SK-N-SH treated with all-trans-retinoic acid at 6 μM for 48 hours (cell line): Measurements from ENCODE around the gene PTPN22.
A peak's percentile ranks its signal among the peaks of the same experiment; 100 is the strongest.

Experiments
- ATAC-seq: fragments of 200-7000 bp; cut with Tn5 transposase; 3 replicates; pipeline ENCODE4 v1.9.1; 2020; ENCODE audit warnings: mild to moderate bottlenecking, moderate library complexity
- ARNTL ChIP-seq: fragments of 450-650 bp; formaldehyde crosslinking; IDR thresholded peaks from 2 replicates; pipeline ENCODE4 v1.5.0; 2020; ENCODE audit warnings: low read depth, mild to moderate bottlenecking, moderate library complexity, borderline replicate concordance
- BACH2 ChIP-seq: fragments of 250-450 bp; sonication (Bioruptor Pico); IDR thresholded peaks from 2 replicates; pipeline ENCODE4 v1.9.0; 2021; ENCODE audit warnings: mild to moderate bottlenecking, borderline replicate concordance
- CSDC2 ChIP-seq: fragments of 250-450 bp; sonication (Bioruptor Pico); IDR thresholded peaks from 2 replicates; pipeline ENCODE4 v1.5.0; 2020; ENCODE audit warnings: mild to moderate bottlenecking, moderate library complexity
- CSRNP3 ChIP-seq: fragments of 250-450 bp; sonication (Bioruptor Pico); IDR thresholded peaks from 2 replicates; pipeline ENCODE4 v1.5.1; 2021; ENCODE audit warnings: mild to moderate bottlenecking, moderate library complexity
- GLIS3 ChIP-seq: fragments of 250-450 bp; sonication (Bioruptor Pico); IDR thresholded peaks from 2 replicates; pipeline ENCODE4 v1.5.0; 2020; ENCODE audit warnings: mild to moderate bottlenecking, moderate library complexity
- ISL1 ChIP-seq: fragments of 250-450 bp; sonication (Bioruptor Pico); IDR thresholded peaks from 2 replicates; pipeline ENCODE4 v2.1.2; 2022; ENCODE audit warnings: mild to moderate bottlenecking, moderate library complexity
- OSR1 ChIP-seq: fragments of 250-450 bp; sonication (Bioruptor Pico); IDR thresholded peaks from 2 replicates; pipeline ENCODE4 v1.8.0; 2022; ENCODE audit warnings: moderate library complexity, mild to moderate bottlenecking, inconsistent platforms
- PATZ1 ChIP-seq: fragments of 250-450 bp; sonication (Bioruptor Pico); IDR thresholded peaks from 2 replicates; pipeline ENCODE4 v1.8.0; 2020; ENCODE audit warnings: mild to moderate bottlenecking, moderate library complexity, borderline replicate concordance
- POU6F1 ChIP-seq: fragments of 250-450 bp; sonication (Bioruptor Pico); IDR thresholded peaks from 2 replicates; pipeline ENCODE4 v1.8.0; 2021; ENCODE audit warnings: low read depth, mild to moderate bottlenecking, moderate library complexity, borderline replicate concordance
- RARB ChIP-seq: fragments of 250-450 bp; sonication (Bioruptor Pico); IDR thresholded peaks from 2 replicates; pipeline ENCODE4 v1.8.0; 2021; ENCODE audit warnings: mild to moderate bottlenecking, moderate library complexity
- SNAI2 ChIP-seq: fragments of 250-450 bp; sonication (Bioruptor Pico); IDR thresholded peaks from 2 replicates; pipeline ENCODE4 v1.5.0; 2020; ENCODE audit warnings: mild to moderate bottlenecking, moderate library complexity
- TCF4 ChIP-seq: fragments of 250-450 bp; sonication (Bioruptor Pico); IDR thresholded peaks from 2 replicates; pipeline ENCODE4 v1.8.0; 2021; ENCODE audit warnings: mild to moderate bottlenecking, moderate library complexity, borderline replicate concordance
- TOX ChIP-seq: fragments of 250-450 bp; sonication (Bioruptor Pico); IDR thresholded peaks from 2 replicates; pipeline ENCODE4 v1.8.0; 2021; ENCODE audit warnings: mild to moderate bottlenecking, moderate library complexity, borderline replicate concordance
- TSHZ2 ChIP-seq: fragments of 250-450 bp; sonication (Bioruptor Pico); IDR thresholded peaks from 2 replicates; pipeline ENCODE4 v1.5.0; 2020; ENCODE audit warnings: mild to moderate bottlenecking, moderate library complexity
- ZFP3 ChIP-seq: fragments of 250-450 bp; sonication (Bioruptor Pico); IDR thresholded peaks from 2 replicates; pipeline ENCODE4 v1.5.0; 2020; ENCODE audit warnings: mild to moderate bottlenecking, moderate library complexity
- ZFP30 ChIP-seq: fragments of 450-650 bp; formaldehyde crosslinking; IDR thresholded peaks from 2 replicates; pipeline ENCODE4 v1.5.0; 2022; ENCODE audit warnings: mild to moderate bottlenecking, moderate library complexity
- ZNF565 ChIP-seq: fragments of 450-650 bp; formaldehyde crosslinking; conservative IDR thresholded peaks from 2 replicates; pipeline ENCODE4 v1.5.0; 2020; ENCODE audit warnings: low read depth, mild to moderate bottlenecking, moderate library complexity
- ZNF70 ChIP-seq: fragments of 450-650 bp; formaldehyde crosslinking; IDR thresholded peaks from 2 replicates; pipeline ENCODE4 v1.5.0; 2020; ENCODE audit warnings: mild to moderate bottlenecking, moderate library complexity
- ZNF8 ChIP-seq: fragments of 450-650 bp; formaldehyde crosslinking; IDR thresholded peaks from 2 replicates; pipeline ENCODE4 v1.5.0; 2020; ENCODE audit warnings: mild to moderate bottlenecking, moderate library complexity

Gene PTPN22

GRCh38 chr1:113788802-113789201 is 82.7 kb downstream of the PTPN22 start:
- ATAC-seq, result no peak
- no peak for TF ChIP-seq OSR1
- TF ChIP-seq BACH2 (CRISPR knock-in tag), result no peak
- no peak for TF ChIP-seq ARNTL (CRISPR knock-in tag)
- no peak for TF ChIP-seq ZNF70 (CRISPR knock-in tag)
- no peak for TF ChIP-seq POU6F1 (CRISPR knock-in tag)
- TF ChIP-seq ISL1 (CRISPR knock-in tag), result no peak
- TF ChIP-seq ZNF8 (CRISPR knock-in tag), result no peak
- no peak for TF ChIP-seq SNAI2 (CRISPR knock-in tag)
- TF ChIP-seq CSRNP3 (CRISPR knock-in tag), result no peak
- no peak for TF ChIP-seq ZFP30
- TF ChIP-seq CSDC2 (CRISPR knock-in tag), result no peak
- TF ChIP-seq TCF4 (CRISPR knock-in tag), result no peak
- TF ChIP-seq PATZ1, result no peak
- no peak for TF ChIP-seq TOX (CRISPR knock-in tag)
- no peak for TF ChIP-seq ZNF565 (CRISPR knock-in tag)
- TF ChIP-seq ZFP3 (CRISPR knock-in tag), result no peak

GRCh38 chr1:113787663-113788062 is 83.8 kb downstream of the PTPN22 start:
- ATAC-seq, result no peak
- no peak for TF ChIP-seq CSDC2 (CRISPR knock-in tag)
- TF ChIP-seq, all 23 proteins: peak for 0

DNA sequence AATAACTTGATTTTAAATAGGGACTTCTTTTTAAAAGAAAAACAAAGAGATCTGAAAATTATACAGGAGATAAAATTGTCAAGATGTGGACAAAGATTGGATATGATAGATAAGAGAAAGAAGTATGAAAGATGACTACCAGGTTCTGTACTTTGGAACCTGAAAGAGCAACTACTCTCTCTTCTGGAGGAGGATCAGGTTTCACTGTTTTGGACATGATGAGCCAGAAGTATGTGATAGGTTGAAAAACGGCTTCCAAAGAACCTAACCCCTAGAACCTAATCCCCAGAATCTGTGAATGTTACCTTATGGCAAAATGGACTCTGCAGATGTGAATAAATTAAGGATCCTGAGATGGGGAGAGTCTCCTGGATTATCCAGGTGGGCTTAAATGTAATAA is 85.4 kb downstream of the PTPN22 start:
- peak; percentile 60 for ATAC-seq
- TF ChIP-seq GLIS3 (CRISPR knock-in tag), result no peak
- no peak for TF ChIP-seq POU6F1 (CRISPR knock-in tag)
- TF ChIP-seq TSHZ2, result no peak

- TF ChIP-seq ZNF70 (CRISPR knock-in tag) (no peak), CSRNP3 (CRISPR knock-in tag) (no peak), ZNF565 (CRISPR knock-in tag) (no peak), SNAI2 (CRISPR knock-in tag) (no peak), ZFP3 (CRISPR knock-in tag) (no peak), RARB (no peak)
- no peak; the same call in 2 of the 3 replicates for ATAC-seq
Measured at GRCh38 chr1:113784104-113784779, 87.3 kb downstream of the PTPN22 start.
